Measurements from ENCODE around the gene DLX1.
"Not testable (repeated sequence)": the region's sequence is repeated elsewhere in the genome, so short reads cannot be mapped to it uniquely, and the experiment has no call there.

DLX1 gene

DNA sequence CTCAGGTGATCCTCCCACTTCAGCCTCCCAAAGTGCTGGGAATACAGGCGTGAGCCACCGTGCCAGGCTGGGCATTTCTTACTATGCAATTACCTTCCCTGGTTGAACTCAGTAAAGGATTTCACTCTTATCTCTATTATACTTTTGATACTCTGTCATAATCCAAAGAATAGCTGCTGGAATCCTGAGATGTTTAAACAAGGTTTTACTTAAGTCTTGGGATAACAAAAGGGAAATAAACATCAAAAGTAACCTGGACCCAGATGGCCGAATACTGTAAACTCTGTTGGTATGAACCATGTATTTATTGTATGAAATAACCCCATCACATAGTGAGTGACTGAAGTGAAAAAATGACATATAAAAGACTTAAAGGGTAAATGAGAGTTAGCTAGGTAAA is 29.3 kb downstream of the DLX1 start:
- no peak for DNase-seq (ENCODE audit: low spot score)

DNA sequence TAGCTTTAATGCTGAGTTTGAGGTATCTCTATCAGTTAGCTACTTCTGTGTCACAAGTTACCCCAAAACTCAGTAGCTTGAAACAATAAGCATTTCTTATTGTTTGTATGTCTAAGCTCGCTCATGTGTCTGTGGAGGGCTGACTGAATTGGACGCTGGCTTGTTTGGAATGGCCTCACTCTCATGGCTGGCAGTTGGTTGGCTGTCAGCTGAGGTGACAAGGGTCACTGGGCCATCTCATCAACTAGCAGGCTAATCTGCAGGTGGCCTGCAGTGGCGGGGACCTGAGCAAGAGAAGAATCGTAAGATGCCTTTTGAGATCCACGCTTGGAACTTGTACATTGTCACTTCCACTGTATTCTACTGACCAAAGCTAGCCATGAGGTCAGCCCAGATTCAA is 30.8 kb downstream of the DLX1 start:
- no peak for DNase-seq (ENCODE audit: low spot score)

DNA sequence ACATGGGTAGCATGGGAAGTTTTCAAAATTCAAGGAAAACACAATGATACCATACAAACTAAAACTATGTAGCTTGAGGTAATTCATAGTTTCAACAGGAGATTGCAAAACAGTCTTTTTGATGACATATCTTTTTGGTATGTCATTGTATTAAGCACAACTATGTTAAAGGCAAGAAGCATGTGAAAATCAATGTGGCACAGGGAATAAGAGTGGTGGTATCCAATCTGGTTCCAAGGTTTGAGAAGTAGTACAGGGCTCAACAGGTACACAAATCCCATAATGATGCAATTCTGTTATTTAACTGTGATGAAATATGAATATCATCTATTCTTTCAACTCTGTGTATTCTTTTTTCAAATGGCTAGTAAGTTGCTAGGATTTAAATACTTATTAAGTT is 33.8 kb downstream of the DLX1 start:
- peak; percentile 48 for DNase-seq (ENCODE audit: low spot score)

DNA sequence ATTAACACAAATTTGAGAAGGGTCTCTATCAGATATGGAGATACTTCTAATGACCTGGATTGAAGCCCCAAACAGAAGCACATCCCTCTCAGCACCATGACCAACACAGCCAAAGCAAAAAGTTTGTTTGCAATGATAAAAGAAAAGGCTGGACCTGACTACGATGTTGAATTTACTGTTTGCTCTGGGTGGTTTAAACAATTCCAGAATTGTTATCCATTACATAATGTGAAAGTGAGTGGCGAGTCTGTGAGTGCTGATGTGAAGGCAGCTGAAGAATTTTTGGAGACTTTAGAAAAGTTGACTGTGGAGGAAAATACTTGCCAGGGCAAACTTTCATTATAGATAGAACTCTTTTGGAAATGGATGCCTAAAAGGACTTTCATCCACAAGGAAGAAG is 34.8 kb downstream of the DLX1 start:
- DNase-seq (ENCODE audit: low spot score), result no peak

- no peak for DNase-seq (ENCODE audit: low spot score)
These were observed 43.2 kb downstream of the DLX1 start for GRCh38 chr2:172128484-172128883.

DNA sequence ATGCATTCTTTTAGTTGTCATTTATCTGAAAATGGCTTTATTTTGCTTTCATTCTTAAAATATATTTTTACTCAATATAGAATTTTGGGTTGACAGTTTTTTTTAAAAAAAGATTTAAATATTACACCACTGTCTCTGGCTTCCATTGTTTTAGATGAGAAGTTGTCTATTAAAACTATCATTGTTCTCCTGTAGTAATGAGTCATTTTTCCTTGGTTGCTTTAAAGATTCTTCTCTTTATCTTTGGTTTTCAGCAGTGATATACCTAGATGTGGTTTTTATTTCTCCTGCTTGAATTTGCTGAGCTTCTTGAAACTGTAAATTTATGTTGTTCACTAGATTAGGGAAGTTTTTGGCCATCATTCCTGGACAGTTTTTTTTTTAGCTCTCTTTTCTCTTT is 44.1 kb downstream of the DLX1 start:
- no peak for DNase-seq (ENCODE audit: low spot score)

DNA sequence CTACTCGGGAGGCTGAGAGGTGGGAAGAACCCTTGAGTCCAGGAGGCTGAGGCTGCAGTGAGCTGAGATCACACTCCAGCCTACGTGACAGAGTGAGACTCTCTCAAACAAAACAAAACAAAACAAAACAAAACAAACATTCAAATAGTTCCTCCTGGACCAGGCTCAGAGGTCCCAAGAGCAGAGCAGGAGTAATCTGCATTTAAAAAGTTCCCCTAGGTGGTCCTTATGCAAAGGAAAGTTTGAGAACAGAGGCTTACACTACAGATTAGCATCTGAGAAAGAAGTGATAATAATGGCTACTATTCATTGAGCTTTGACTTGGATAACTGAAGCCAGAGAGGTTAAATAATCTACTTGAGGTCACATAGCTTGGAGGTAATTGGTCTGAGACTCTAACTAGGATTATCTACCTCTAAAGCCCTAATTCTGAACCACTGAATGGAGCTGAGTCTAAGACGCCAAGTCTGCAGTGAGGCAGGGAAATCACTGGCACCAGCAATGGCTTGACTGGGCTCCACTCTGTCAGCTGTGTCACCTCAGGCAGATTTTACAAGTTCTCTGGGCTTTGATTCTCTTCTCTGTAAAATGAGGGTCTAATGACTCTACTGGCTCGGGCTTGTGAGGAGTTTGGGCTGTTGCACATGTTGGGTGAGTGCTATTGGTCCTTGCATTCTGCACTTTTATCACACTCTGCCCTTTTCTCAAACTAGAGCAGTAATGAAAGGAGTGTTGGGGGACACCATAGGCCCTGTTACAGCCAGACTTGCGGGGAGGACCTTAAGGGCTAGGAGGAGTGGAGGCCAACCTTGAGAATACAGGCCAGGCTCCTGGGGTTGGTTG is 46.6 kb downstream of the DLX1 start:
- no peak for DNase-seq (ENCODE audit: low spot score)

DNA sequence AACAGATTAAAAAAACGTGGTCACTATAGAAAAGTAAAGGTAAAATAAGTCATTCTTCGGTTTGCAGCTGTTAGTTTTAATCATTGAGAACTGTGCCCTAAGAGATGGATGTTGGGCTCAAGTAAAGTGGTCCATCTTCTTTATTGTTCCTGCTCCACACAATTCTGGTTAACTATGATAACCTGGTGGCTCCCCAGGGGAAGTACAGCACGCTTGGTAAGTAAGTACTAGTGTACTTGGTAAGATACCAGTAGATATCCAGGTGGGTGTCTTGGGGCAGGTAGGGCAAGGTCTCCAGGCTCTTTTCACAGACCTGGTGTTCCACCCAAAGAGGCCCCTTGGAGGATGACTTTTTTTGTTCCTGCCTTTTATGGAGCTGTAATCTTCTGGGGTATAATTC is 49.0 kb downstream of the DLX1 start:
- DNase-seq (ENCODE audit: low spot score), result no peak

- DNase-seq (ENCODE audit: low spot score), result no peak
These were observed 50.1 kb downstream of the DLX1 start for GRCh38 chr2:172135446-172135845.

- DNase-seq (ENCODE audit: low spot score), result no peak
These were observed 51.8 kb downstream of the DLX1 start for GRCh38 chr2:172137109-172137508.

DNA sequence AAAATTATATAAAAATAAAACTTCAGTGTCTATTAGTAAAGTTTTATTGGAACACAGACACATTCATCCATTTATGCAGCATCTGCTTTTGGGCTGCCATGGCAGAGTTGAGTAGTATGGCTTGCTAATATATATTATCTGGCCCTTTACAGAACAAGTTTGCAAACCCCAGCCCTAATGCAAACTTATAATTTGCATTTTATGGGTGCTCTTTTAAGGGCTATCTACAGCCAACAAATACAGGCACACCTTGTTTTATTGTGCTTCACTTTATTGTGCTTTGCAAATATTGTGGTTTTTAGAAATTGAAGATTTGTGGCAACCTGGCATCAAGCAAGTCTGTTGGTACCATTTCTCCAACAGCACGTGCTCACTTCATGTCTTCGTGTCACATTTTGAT is 52.6 kb downstream of the DLX1 start:
- DNase-seq (ENCODE audit: low spot score), result no peak

DNA sequence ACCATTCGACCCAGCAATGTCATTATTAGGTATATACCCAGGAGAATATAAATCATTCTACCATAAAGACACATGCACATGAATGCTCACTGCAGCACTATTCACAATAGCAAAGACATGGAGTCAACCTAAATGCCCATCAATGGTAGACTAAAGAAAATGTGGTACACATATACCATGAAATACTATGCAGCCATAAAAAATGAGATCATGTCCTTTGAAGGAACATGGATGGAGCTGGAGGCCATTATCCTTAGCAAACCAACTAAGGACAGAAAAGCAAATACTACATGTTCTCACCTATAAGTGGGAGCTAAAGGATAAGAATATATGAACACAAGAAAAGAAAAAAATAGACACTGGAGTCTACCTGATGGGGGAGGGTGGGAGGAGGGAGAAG is 53.4 kb downstream of the DLX1 start:
- not testable (repeated sequence) for DNase-seq (ENCODE audit: low spot score)

Measured in AG08395 (cell line).